ENCODE measurements around the gene RXRA. TPM values are rescaled to one million over a fixed set of nuclear protein-coding genes. Genes with fewer than 3 reads are reported as not detected.
A peak's percentile ranks its signal among the peaks of the same experiment; 100 is the strongest.

The RXRA gene
- total and polyA plus RNA-seq, 7 donors = 37.7 to 192 (median 139) TPM

DNA sequence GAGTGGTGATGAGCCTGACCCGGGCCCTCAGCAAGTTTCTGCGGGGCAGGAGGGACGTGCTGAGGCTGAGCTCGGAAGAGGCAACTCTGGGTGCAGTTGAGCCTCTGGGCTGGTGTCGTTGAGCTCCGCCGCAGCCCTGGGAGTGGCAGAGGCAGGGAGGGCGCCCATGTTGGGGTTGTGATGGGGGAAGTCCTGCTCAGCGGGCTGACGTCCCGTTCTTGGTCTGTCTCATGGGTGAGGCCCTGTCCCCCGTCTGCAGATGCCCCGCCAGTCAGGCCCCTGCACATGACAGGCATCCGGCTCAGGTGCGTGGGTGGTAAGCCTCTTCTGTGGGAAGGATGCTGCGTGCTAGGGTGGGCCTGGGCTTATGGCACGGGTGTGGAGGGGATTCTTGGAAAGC, 64.3 kb downstream of the RXRA start:
- Histone ChIP-seq H3K27ac (peak overlapping the region; percentile 58), H3K9me3 (no peaks in the 10 kb centered on the region), H3K36me3 (ENCODE audit: insufficient read depth in 1 of 2, low read depth in 1 of 2) (no peaks in the 10 kb centered on the region), H3K27me3 (ENCODE audit: insufficient read depth in 3 of 3, low read length in 2 of 3) (no peaks in the 10 kb centered on the region), H3K4me1 (peaks cover 93% of the 10 kb centered on the region), H3K4me3 (no peak overlapping the region)
- TF ChIP-seq, protein P1, sequence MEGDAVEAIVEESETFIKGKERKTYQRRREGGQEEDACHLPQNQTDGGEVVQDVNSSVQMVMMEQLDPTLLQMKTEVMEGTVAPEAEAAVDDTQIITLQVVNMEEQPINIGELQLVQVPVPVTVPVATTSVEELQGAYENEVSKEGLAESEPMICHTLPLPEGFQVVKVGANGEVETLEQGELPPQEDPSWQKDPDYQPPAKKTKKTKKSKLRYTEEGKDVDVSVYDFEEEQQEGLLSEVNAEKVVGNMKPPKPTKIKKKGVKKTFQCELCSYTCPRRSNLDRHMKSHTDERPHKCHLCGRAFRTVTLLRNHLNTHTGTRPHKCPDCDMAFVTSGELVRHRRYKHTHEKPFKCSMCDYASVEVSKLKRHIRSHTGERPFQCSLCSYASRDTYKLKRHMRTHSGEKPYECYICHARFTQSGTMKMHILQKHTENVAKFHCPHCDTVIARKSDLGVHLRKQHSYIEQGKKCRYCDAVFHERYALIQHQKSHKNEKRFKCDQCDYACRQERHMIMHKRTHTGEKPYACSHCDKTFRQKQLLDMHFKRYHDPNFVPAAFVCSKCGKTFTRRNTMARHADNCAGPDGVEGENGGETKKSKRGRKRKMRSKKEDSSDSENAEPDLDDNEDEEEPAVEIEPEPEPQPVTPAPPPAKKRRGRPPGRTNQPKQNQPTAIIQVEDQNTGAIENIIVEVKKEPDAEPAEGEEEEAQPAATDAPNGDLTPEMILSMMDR (IDR thresholded peaks at IDR 0.05) = no peak
- intact Hi-C loops (cut with DNase I) = no loop called here
- DNase-seq (peak in 1 of 2 donors; percentile 63), ATAC-seq (no peak)
- WGBS, 3 donors = 82 to 89% (median 85%) methylated on average over 17 of the region's 17 CpGs

DNA sequence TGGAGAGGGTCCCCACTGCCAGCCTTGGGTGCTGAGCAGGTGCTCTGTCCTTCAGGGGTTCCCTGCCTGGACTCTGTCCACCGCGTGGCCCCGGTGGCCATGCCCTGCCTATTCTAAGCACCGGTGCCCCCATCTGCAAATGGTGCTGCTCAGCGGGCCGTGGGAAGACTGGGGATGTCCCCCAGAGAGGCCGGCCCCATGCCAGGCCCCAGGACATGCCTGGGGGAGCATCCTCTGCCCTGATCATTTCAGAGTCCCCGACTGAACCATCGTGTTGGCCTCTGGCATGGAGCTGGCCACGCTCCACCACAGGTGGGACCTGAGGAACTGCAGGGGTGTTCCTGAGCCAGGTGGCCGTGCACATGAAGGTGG, 64.7 kb downstream of the RXRA start:
- no peaks in the 10 kb centered on the region for H3K9me3 ChIP-seq
- no peaks in the 10 kb centered on the region for H3K27me3 ChIP-seq (ENCODE audit: insufficient read depth in 3 of 3, low read length in 2 of 3)
- H3K4me1 ChIP-seq = peaks cover 93% of the 10 kb centered on the region
- ATAC-seq (no peak), DNase-seq (no peak)
- H3K4me3 ChIP-seq = no peak overlapping the region
- intact Hi-C loops (cut with DNase I) = no loop called here
- TF ChIP-seq, protein P1 (IDR thresholded peaks at IDR 0.05) = no peak
- 70 to 80% (median 76%) methylated on average over 11 of the region's 11 CpGs for WGBS, 3 donors
- no peaks in the 10 kb centered on the region for H3K36me3 ChIP-seq (ENCODE audit: insufficient read depth in 1 of 2, low read depth in 1 of 2)
- H3K27ac ChIP-seq = peak overlapping the region; percentile 46

DNA sequence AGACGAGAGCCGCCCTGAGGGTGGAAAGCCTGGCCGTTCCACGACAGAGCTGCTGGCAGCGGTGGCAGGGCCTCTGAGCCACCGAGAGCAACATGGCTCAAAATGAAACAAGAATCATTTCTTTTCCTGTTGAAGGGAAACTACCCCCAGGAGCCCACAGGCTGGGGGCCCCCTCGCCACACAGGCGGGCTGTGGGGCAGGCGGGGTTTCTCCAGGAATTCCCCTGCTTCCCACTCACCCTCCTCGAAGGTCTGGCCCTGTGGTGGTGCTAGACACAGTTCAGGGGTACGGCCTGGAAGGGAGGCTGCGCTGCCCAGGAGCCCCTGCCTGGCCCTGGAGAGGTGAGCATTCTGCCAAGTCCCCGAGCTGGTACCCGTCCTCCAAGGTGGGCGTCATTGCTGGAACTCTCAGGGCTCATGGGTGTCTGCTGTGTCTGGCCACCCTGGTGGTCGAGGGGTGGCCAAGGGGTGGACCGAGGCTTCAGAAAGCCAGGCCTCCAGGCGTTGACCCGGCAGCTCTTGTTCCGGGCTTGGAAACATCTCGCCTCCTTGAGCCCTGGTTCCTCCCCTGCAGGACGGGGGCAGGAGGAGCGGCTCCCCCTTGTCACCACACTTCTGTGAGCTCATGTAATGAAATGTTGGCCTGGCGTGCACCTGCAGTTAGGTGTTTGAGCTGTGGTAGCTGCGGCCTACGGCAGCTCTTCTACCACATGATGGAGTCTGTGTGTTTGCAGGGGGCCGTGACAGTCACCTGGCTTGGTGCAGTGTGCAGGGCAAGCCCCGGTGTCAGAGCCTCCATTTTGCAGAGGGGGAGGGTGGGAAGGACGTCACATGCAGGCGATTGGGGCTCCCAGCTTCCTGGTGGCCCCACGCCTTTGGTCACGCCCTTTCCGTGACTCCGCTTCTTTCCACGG, 65.3 kb downstream of the RXRA start:
- Histone ChIP-seq H3K9me3 (no peaks in the 10 kb centered on the region), H3K27ac (peak overlapping the region; percentile 46), H3K36me3 (ENCODE audit: insufficient read depth in 1 of 2, low read depth in 1 of 2) (no peaks in the 10 kb centered on the region), H3K4me3 (no peak overlapping the region), H3K4me1 (peaks cover 93% of the 10 kb centered on the region), H3K27me3 (ENCODE audit: insufficient read depth in 3 of 3, low read length in 2 of 3) (no peaks in the 10 kb centered on the region)
- DNase-seq (no peak), ATAC-seq (no peak)
- intact Hi-C loops (cut with DNase I) = no loop called here
- TF ChIP-seq, protein P1 (IDR thresholded peaks at IDR 0.05) = no peak
- 65 to 76% (median 65%) methylated on average over 33 to 35 of the region's 35 CpGs for WGBS, 3 donors

DNA sequence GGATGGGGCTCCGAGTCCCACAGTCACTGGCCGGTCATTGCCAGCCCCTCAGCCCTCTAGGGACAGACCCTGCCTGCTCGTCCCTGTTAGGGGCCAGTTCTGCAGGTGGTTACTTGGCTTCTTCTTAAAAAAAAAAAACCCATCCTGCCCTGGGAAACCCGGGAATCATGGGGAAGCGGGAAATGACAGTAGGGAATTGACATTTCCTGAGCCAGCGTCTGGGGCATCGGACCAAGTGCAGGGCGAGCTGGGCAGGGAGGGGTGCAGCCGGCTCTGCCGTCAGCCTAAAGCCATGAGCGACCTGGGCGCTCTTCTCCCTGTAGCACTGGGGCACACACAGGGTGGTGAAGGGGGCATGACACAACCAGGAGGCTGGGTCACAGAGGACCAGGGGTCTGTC, 66.6 kb downstream of the RXRA start:
- Histone ChIP-seq H3K4me3 (no peak overlapping the region), H3K4me1 (peaks cover 89% of the 10 kb centered on the region)

More for the DNA sequence above, 66.6 kb downstream of the RXRA start:
- TF ChIP-seq, protein P1 (IDR thresholded peaks at IDR 0.05) = no peak
- DNase-seq (no peak), ATAC-seq (no peak)
- Histone ChIP-seq H3K27ac (peak overlapping the region; percentile 16), H3K9me3 (no peaks in the 10 kb centered on the region), H3K36me3 (ENCODE audit: insufficient read depth in 1 of 2, low read depth in 1 of 2) (no peaks in the 10 kb centered on the region), H3K27me3 (ENCODE audit: insufficient read depth in 3 of 3, low read length in 2 of 3) (no peaks in the 10 kb centered on the region)
- intact Hi-C loops (cut with DNase I) = no loop called here
- 66 to 78% (median 70%) methylated on average over 12 of the region's 12 CpGs for WGBS, 3 donors

Data from psoas muscle (tissue), 8 donors.